Astrocyte (in vitro differentiated cells and primary cell): ENCODE results near the gene RITA1.

Experiments
- EZH2 ChIP-seq: IDR thresholded peaks from 2 replicates; pipeline ENCODE4 v1.6.1; 2012; ENCODE audit warnings: mild to moderate bottlenecking, low read length, inconsistent platforms; ENCODE audit not compliant: insufficient read depth
- TF ChIP-seq, protein P1 (sequence below): IDR thresholded peaks from 2 replicates; pipeline ENCODE4 v1.5.1; 2011; ENCODE audit warnings: low read depth, mild to moderate bottlenecking, inconsistent platforms, low read length, moderate library complexity; ENCODE audit not compliant: insufficient read depth

DNA sequence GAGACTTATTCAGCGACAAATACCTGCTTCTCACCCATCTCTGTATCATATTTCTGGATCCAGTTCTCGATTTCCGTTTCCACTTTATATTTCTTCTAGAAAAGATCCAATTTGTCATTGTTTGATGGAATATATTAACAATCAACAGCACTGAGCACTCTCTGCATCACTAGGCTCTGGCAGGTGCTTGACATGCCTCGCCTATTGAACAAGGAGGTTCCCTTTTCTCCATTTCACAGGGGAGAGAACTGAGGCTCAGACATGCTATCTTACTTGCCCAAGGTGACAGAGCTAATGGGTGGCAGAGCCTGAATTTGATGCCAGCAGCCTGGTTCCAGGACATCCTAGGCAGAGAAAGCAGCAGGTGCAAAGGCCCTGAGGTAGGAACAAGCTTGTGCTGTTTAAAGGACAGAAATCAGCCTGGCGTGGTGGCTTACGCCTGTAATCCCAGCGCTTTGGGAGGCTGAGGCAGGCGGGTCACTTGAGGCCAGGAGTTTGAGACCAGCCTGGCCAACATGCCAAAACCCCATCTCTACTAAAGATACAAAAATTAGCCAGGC, 12.1 kb downstream of the RITA1 start:
- TF ChIP-seq, protein P1, sequence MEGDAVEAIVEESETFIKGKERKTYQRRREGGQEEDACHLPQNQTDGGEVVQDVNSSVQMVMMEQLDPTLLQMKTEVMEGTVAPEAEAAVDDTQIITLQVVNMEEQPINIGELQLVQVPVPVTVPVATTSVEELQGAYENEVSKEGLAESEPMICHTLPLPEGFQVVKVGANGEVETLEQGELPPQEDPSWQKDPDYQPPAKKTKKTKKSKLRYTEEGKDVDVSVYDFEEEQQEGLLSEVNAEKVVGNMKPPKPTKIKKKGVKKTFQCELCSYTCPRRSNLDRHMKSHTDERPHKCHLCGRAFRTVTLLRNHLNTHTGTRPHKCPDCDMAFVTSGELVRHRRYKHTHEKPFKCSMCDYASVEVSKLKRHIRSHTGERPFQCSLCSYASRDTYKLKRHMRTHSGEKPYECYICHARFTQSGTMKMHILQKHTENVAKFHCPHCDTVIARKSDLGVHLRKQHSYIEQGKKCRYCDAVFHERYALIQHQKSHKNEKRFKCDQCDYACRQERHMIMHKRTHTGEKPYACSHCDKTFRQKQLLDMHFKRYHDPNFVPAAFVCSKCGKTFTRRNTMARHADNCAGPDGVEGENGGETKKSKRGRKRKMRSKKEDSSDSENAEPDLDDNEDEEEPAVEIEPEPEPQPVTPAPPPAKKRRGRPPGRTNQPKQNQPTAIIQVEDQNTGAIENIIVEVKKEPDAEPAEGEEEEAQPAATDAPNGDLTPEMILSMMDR, result no peak
- TF ChIP-seq EZH2, result no peak
